Osteocyte (in vitro differentiated cells): ENCODE data around the gene TBCD. TPM values are rescaled to one million over a fixed set of nuclear protein-coding genes. Genes with fewer than 3 reads are reported as not detected.

Experiments used
- DNase-seq: peaks from one replicate; pipeline ENCODE4 v3.0.0; 2021; ENCODE audit warnings: mixed read lengths; ENCODE audit not compliant: unreplicated experiment; ENCODE audit errors: extremely low spot score
- H3K27ac Mint-ChIP-seq: one replicate; pipeline ENCODE4 v1.8.0; 2021; ENCODE audit warnings: mild to moderate bottlenecking, mixed read lengths; ENCODE audit not compliant: unreplicated experiment
- H3K27me3 Mint-ChIP-seq: one replicate; pipeline ENCODE4 v1.8.0; 2021; ENCODE audit warnings: mixed read lengths; ENCODE audit not compliant: unreplicated experiment
- H3K36me3 Mint-ChIP-seq: one replicate; pipeline ENCODE4 v1.8.0; 2021; ENCODE audit warnings: mixed read lengths; ENCODE audit not compliant: unreplicated experiment
- H3K4me1 Mint-ChIP-seq: one replicate; pipeline ENCODE4 v1.8.0; 2021; ENCODE audit warnings: mixed read lengths; ENCODE audit not compliant: unreplicated experiment
- H3K4me3 Mint-ChIP-seq: one replicate; pipeline ENCODE4 v1.8.0; 2021; ENCODE audit warnings: mild to moderate bottlenecking, moderate library complexity, mixed read lengths; ENCODE audit not compliant: unreplicated experiment
- H3K9me3 Mint-ChIP-seq: one replicate; pipeline ENCODE4 v1.8.0; 2021; ENCODE audit warnings: mixed read lengths; ENCODE audit not compliant: unreplicated experiment
- total RNA-seq: library from RNA; stranded (reverse); gene quantifications from 2 replicates; pipeline ENCODE4 v1.2.1, GENCODE V29; 2021
- TF ChIP-seq, protein P1 (sequence below): fragments of 200-600 bp; sonication (generic); IDR thresholded peaks from 2 replicates; pipeline ENCODE4 v1.5.0; 2021; ENCODE audit warnings: antibody characterized with exemption, mild to moderate bottlenecking, moderate library complexity

Gene TBCD
- total RNA-seq, 1 donor from 2014 or later, result 74.0 TPM

GRCh38 chr17:82881324-82881823, 129.5 kb downstream of the TBCD start:
- no peaks in the 10 kb centered on the region for H3K27me3 Mint-ChIP-seq
- H3K27ac Mint-ChIP-seq, result no peak overlapping the region
- H3K4me3 Mint-ChIP-seq, result no peak overlapping the region
- peaks cover 43% of the 10 kb centered on the region for H3K4me1 Mint-ChIP-seq
- peaks cover 7% of the 10 kb centered on the region for H3K36me3 Mint-ChIP-seq
- DNase-seq, result no peak
- H3K9me3 Mint-ChIP-seq, result no peaks in the 10 kb centered on the region
- TF ChIP-seq, protein P1, sequence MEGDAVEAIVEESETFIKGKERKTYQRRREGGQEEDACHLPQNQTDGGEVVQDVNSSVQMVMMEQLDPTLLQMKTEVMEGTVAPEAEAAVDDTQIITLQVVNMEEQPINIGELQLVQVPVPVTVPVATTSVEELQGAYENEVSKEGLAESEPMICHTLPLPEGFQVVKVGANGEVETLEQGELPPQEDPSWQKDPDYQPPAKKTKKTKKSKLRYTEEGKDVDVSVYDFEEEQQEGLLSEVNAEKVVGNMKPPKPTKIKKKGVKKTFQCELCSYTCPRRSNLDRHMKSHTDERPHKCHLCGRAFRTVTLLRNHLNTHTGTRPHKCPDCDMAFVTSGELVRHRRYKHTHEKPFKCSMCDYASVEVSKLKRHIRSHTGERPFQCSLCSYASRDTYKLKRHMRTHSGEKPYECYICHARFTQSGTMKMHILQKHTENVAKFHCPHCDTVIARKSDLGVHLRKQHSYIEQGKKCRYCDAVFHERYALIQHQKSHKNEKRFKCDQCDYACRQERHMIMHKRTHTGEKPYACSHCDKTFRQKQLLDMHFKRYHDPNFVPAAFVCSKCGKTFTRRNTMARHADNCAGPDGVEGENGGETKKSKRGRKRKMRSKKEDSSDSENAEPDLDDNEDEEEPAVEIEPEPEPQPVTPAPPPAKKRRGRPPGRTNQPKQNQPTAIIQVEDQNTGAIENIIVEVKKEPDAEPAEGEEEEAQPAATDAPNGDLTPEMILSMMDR, result no peak

DNA sequence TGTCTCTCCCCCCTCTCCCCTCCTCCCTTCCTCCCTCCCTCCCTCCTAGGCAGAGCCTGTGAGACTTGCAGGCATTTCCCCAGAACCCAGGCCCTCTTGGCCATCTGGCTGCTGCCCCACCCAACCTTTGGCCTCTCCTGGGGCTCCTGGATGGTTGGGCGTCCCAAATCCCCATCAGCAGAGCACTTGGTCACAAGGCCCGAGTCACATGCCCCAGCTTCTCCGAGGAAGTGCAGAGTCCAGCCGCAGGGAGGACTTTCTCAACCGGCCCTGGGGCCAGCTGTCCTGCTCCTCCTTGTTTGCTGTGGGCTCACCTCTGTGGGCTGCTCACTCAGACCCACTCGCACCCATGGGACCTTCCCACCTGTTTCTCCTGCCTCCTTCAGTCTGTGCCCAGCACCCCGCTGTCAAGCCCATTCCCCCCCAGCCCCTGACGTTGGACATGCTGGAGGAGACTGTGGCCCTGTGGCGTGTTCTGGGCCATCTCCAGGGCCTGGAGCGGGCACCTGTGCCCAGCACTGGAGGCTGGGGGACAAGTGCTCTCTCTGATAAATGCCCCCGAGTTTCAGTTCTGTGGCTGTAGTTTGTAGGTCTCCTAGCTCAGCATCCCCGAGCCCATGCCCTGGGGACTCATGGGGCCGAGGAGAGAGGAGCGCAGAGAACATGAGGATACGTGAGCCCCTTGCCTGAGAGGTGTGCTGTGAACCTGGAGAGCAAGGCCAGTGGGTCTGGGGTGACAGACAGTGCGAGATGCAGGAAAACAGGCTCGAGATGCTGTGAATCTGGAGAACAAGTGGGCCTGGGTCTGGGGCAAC, 130.2 kb downstream of the TBCD start:
- peak overlapping the region; percentile 60 for H3K27ac Mint-ChIP-seq
- no peaks in the 10 kb centered on the region for H3K27me3 Mint-ChIP-seq
- H3K4me1 Mint-ChIP-seq, result peaks cover 37% of the 10 kb centered on the region
- TF ChIP-seq, protein P1, result no peak
- no peak overlapping the region for H3K4me3 Mint-ChIP-seq
- H3K36me3 Mint-ChIP-seq, result peaks cover 7% of the 10 kb centered on the region
- no peak for DNase-seq
- H3K9me3 Mint-ChIP-seq, result no peaks in the 10 kb centered on the region

DNA sequence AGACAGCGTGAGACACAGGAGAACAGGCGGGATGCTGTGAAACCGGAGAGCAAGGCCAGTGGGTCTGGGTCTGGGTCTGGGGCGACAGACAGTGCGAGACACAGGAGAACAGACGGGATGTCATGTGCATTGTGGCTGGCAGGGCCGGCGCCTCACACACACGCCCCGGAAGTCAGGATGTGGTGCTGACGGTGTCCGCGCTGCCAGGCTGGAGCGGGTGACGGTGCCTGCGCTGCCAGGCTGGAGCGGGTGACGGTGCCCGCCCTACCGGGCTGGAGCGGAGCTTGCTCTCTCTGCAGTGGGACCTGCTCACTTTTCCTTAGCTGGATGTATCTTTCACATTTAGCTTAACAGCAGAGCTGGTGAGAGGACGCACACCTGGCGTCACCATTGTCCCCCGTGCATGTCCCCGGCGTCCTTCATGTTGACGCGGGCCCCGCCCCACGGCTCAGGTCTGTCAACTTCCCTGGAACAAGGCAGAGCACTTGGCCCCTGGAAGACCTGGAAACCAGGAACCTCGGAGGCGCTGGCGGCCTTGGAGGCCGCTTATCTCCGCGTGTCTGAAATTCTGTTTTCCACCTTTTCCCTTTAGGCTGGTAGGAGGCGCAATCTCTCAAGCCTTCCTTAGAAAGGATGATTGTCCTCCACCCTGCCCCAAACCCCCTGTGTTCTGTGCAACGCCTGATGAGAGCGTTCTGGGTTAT, 131.0 kb downstream of the TBCD start:
- Mint-ChIP-seq H3K4me3 (no peak overlapping the region), H3K27ac (no peak overlapping the region), H3K27me3 (no peaks in the 10 kb centered on the region), H3K4me1 (peaks cover 39% of the 10 kb centered on the region), H3K36me3 (peaks cover 8% of the 10 kb centered on the region), H3K9me3 (no peaks in the 10 kb centered on the region)
- TF ChIP-seq, protein P1, result no peak
- DNase-seq, result no peak

DNA sequence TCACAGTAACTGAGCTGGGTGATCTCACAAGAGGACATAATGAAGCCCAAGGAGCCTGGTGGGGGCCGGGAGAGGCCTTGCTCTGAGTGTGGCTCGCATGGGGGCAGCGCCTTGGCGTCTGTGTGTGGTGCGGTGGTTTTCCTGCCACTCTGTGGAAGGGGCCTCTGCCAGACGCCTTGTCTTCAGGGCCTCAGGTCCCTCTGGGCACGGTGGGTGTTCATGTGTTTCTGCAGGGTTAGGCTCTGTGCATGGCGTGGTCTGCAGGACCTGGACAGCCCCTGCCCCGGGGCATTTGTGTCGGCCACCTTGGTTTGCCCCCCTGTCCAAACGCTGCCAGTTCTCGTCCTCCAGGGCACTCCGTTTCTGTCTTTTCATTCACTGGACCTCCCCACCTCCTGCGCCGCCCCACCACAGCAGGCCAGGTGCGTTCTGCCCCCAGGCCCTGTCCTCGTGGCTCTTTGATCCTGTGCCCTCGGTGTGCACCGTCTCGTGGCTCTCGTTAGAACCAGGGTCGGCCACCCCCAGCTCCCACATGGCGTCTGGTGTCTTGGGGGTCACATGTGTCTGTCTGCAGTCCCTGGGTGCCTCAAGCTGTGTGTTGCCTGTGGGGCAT, 131.7 kb downstream of the TBCD start:
- TF ChIP-seq, protein P1, result no peak
- no peak overlapping the region for H3K4me3 Mint-ChIP-seq
- H3K4me1 Mint-ChIP-seq, result peaks cover 42% of the 10 kb centered on the region
- no peak for DNase-seq
- H3K27ac Mint-ChIP-seq, result no peak overlapping the region
- no peaks in the 10 kb centered on the region for H3K9me3 Mint-ChIP-seq
- H3K27me3 Mint-ChIP-seq, result no peaks in the 10 kb centered on the region
- peaks cover 9% of the 10 kb centered on the region for H3K36me3 Mint-ChIP-seq
